ENCODE results near the gene TSSC4.

TSSC4 gene

DNA sequence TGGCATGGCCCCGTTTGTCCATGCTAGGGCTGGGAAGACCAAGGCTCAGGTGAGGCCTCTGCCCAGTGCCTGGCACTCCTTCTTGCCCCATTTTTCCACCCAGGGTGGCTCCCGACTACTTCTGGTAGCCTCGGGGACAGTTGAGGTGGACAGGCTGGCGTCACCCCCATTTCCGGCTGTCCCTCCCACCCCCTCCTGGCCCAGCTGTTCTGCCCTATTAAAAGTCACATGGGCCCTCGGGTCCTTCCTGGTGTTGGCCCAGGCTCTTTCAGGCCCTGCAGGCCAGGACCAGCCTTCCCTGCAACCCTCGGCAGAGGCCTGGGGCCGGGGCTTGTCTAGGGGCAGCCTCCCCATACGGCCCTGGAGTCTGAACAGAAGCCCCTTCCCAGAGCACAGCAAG, 14.0 kb upstream of the TSSC4 start:
- DNase-seq (ENCODE audit: low spot score), result no peak

DNA sequence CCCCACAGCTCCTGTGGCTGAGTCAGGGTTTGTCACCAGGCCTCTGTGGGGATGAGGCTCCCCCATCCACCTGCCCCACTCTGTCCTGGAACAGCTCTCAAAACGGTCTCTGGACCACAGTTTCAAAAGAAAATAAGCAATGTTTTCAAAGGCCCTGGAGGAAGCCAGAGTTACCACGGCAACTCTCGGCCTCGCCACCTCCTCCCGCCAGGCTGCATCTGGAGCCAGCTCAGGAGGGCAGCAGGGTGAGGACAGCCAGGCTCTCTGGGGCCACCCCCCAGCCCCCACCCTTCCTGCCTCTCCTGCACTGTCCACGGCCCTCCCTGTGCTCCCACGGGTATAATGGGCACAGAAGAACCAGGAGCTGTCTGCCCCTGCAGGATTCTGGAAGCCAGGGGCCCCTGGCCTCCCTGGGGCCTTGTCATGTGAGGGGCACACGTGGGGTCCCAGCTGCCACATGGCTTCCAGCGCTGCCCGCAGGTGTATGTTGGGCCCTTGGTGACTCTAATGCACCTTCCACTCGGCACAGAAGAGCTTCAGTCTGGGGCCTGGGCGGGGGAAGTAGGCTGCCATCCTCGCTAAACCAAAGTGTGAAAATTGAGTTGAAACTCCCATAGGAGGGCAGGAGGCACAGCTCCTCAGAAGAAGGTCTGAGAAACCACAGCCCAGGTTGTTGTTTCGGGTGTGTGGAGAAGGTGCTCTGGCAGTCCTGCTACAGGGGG, 13.1 kb upstream of the TSSC4 start:
- no peak for DNase-seq (ENCODE audit: low spot score)

DNA sequence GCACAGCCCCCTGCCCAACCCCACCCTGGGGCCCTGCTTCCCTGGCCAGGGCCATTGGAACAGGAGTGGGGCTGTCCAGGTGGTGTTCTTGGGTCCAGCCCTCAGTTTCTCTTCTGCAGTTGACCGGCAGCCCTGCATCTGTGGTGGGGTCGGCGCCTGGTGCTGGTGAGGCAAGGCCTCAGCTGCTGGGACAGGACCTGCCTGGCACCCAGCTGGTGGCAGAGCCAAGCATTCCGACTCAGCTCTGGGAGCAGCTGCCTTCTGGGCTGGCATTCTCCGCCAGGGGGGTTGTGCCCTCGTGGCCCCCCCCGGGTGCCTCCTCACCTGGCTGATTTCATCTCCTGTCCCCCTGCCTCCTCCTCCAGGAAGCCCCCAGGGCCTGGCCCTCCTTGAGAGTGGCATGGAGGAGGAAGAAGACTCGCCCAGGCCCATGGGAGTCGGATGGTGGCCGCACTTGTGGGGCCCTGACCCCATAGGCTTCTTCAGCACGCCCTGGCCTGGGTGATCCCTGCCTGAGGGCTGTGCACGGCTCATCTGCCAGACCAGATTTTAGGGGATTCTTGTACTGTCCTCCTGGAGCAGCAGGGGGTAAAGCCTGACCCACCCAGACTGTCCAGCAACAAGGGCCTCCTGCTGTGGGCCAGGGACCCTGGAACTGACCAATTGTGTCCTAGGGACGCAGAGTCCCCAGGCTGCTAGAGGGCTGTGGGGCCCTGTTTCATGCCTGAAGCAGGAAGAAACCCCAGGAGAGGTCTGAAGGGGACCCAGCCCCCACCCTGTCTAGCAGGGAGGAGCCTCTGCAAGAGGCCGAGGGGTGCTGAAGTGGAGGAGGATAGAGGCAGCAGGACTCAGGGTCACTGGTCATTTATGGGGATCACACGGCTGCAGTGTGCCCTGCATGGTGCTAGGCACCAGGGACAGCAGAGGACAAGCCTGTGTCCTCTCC, 11.8 kb upstream of the TSSC4 start:
- no peak for DNase-seq (ENCODE audit: low spot score)

DNA sequence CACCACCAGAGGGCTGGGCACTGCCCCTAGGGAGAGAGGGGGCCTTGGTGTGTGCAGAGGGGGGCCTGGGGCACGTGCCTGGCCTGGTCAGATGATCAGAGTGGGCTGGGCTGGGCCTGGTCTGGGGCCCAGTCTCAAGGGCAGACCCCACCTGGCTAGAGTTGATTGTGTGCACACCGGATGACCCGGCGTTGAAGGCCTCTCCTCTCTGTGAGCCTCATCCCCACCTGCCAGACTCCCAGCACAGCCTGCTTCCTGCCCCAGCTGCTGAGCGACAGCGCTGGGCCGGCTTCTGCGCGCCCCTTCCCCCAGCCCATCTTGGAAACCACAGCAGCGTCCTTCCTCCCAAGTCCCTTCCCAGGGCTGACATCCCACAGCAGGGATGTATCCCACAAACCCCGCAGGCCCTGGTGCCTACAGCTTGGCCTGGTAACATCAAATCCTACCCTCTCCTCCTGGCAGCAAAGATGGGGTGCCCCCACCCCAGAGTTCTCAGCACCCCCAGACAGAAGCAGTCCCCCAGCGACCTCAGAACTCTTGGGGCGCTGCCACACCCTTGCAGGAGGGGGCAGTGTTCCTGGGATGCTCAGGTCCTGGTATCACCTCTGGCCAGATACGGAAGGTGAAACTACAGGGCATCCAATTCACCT, 11.0 kb upstream of the TSSC4 start:
- no peak for DNase-seq (ENCODE audit: low spot score)

DNA sequence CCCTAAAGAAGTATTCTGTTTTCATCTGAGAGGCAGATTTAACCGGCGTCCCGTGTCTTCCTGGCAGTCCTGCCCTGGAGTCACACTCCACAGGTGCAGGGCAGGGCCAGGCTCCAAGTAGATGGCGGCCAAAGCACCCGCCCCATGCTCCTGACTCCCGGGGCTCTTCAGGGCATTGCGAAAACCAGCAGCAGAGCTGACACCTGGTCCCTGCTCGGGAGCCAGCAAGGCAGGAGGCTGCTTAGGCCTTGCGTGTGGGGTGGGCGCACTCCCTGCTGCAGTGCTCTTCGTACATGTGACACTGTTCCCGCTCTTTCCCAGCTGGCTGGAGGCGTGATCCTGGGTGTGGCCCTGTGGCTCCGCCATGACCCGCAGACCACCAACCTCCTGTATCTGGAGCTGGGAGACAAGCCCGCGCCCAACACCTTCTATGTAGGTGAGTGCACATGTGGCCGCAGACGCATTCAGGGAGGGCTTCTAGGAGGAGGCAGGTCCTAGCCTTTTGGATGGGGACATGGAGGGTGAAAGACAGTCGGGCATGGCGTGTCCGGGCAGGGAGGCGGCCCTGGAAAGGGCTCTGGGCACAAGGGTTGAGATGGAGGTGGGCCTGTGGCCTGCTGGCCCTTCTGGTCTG, 10.3 kb upstream of the TSSC4 start:
- no peak for DNase-seq (ENCODE audit: low spot score)

DNA sequence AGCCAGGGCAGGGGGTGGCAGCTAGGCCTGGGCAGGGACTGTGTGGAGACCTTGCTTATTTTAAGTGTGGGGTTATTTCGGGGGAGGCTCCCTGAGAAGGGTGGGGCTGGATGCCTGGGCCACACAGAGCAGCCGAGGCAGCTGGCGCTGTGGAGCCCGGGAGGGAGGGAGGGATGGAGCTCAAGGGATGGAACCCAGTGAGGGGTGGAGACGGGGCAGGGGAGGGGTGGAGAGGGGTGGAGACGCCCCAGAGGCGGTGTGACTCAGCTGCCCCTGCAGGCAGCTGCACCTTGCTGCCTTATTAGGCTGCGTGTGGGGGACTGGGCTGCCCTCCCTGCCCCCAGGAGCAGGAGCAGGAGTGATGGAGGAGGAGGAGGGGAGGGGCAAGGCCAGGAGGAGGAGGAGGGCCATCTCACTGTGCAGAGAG, 9.8 kb upstream of the TSSC4 start:
- no peak for DNase-seq (ENCODE audit: low spot score)

GRCh38 chr11:2391181-2391975, 9.2 kb upstream of the TSSC4 start:
- DNase-seq (ENCODE audit: low spot score), result no peak

DNA sequence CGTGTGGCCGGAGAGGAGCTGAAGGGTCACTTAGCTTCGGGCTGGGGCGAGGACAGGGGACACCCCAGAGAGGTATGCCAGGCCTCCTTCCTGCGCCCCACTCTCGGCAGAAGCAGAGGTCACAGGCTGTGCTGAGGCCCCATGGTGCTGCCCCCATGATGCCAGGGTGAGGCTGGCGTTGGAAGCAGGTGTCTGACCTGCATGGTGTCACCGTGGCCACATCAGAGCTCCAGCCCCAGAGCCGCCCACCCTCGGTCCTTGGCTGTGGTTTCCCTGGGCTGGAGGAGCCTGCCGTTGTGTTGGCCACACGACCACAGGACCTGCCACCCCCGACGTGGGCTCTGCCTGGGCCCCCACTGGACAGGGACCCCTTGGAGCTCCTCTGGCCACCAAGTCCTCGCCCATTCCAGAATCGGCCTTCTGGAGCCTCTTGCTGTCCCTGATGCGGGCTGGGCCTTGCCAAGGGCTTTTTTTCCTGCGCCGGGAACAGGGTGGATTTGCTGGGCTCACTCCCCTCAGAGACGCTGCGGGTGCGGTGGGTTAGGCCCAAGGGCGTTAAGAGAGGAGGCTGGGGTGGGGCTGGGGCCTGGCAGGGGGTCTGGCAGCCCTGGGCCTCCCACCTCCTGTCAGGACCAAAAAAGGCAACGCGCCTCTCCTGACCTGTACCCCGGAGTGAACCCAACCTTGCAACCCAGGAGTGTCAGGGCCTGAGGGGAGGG, 8.2 kb upstream of the TSSC4 start:
- no peak for DNase-seq (ENCODE audit: low spot score)

DNA sequence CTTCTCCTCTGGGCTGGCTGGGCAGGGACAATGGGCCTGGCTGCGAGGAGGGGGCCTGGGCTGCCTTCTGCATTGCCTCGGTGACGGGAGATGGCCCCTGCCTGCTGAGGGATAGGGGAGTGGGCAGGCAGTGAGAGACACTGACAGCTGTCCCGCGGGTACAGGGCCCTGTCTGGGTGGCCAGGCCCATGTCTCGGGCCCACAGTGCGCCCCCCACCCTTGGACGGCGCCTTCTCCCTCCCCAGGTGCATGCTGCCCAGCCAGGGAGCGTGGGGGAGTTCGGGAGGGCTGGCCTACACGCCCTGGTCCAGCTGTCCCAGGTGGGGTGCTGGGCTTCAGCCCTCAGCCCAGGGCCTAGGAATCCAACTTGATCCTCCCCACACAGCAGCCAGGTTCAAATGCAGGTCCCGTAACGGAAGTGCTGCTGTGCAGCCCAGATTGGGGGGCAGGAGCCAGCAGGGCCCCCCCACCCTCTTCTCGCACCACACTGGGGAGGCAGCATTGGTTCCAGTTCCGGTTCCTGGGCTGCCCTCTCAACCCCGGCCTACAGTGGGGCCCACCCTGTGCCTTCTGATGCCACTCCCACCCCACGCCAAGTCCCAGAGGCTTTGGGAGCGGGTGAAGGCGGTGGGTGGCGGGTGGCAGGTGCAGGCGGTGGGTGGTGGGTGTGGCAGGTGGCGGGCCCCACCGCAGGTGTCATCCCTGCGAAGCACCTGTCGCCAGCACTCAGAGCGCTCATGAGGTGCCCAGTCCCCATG, 7.3 kb upstream of the TSSC4 start:
- DNase-seq (ENCODE audit: low spot score), result no peak

- DNase-seq (ENCODE audit: low spot score), result no peak
These were observed 6.4 kb upstream of the TSSC4 start for GRCh38 chr11:2393941-2394817.

GRCh38 chr11:2394818-2395105, 5.8 kb upstream of the TSSC4 start:
- no peak for DNase-seq (ENCODE audit: low spot score)

- no peak for DNase-seq (ENCODE audit: low spot score)
These were observed 5.3 kb upstream of the TSSC4 start for GRCh38 chr11:2395211-2395730.

- no peak for DNase-seq (ENCODE audit: low spot score)
These were observed 4.7 kb upstream of the TSSC4 start for GRCh38 chr11:2395856-2396255.

DNA sequence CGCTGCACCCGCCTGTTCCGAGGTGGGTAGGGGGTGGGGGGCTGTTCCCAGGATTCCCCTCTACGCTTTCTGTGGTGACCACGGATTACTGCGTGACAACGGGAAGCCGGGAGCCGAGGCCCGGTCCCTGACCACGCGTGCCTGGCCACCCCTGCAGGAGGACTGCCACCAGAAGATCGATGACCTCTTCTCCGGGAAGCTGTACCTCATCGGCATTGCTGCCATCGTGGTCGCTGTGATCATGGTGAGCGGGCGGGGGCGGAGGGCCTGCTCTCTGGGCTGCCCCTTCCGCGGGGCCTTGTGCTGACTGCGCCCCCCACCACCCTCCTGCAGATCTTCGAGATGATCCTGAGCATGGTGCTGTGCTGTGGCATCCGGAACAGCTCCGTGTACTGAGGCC, 4.1 kb upstream of the TSSC4 start:
- DNase-seq (ENCODE audit: low spot score), result no peak

DNA sequence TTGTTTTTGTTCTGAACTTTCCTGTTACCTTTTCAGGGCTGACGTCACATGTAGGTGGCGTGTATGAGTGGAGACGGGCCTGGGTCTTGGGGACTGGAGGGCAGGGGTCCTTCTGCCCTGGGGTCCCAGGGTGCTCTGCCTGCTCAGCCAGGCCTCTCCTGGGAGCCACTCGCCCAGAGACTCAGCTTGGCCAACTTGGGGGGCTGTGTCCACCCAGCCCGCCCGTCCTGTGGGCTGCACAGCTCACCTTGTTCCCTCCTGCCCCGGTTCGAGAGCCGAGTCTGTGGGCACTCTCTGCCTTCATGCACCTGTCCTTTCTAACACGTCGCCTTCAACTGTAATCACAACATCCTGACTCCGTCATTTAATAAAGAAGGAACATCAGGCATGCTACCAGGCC, 3.5 kb upstream of the TSSC4 start:
- no peak for DNase-seq (ENCODE audit: low spot score)

GRCh38 chr11:2398664-2399355, 1.7 kb upstream of the TSSC4 start:
- no peak for DNase-seq (ENCODE audit: low spot score)

- no peak for DNase-seq (ENCODE audit: low spot score)
These were observed 972 bp upstream of the TSSC4 start for GRCh38 chr11:2399488-2400068.
